ENCODE data around the gene CIAO2B.
"Not testable (repeated sequence)": the region's sequence is repeated elsewhere in the genome, so short reads cannot be mapped to it uniquely, and the experiment has no call there.

CIAO2B gene

GRCh38 chr16:66955363-66956153 is 21.4 kb upstream of the CIAO2B start:
- not testable (repeated sequence) for DNase-seq (ENCODE audit: low read depth, low spot score)

DNA sequence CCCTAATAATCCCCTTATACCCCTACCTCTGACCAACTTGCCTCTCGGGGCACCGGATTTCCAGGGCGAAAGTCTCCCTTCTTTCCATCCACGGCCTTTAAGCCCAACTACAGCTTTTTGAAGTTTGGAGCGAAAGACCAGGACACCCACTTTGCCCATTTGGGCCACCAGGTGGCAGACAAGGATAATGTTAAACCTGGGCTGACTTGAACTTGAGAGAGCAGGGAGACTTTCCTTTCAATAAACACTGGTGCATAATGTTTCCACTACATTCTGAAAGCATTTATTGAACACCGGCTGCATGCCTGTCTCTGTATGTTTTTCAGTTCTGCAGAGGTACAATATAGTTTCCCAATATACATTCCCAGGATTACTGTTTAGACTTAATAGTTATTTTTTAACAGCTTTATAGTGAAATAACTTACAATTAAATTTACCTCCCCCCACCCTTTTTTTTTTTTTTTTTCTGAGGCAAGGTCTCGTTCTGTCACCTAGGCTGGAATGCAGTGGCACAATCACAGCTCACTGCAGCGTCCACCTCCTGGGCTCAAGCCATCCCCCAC is 20.0 kb upstream of the CIAO2B start:
- DNase-seq (ENCODE audit: low read depth, low spot score): peak; percentile 86

- DNase-seq (ENCODE audit: low read depth, low spot score): no peak
These were observed 19.4 kb upstream of the CIAO2B start for GRCh38 chr16:66953462-66954096.

GRCh38 chr16:66952430-66953110 is 18.4 kb upstream of the CIAO2B start:
- no peak for DNase-seq (ENCODE audit: low read depth, low spot score)

DNA sequence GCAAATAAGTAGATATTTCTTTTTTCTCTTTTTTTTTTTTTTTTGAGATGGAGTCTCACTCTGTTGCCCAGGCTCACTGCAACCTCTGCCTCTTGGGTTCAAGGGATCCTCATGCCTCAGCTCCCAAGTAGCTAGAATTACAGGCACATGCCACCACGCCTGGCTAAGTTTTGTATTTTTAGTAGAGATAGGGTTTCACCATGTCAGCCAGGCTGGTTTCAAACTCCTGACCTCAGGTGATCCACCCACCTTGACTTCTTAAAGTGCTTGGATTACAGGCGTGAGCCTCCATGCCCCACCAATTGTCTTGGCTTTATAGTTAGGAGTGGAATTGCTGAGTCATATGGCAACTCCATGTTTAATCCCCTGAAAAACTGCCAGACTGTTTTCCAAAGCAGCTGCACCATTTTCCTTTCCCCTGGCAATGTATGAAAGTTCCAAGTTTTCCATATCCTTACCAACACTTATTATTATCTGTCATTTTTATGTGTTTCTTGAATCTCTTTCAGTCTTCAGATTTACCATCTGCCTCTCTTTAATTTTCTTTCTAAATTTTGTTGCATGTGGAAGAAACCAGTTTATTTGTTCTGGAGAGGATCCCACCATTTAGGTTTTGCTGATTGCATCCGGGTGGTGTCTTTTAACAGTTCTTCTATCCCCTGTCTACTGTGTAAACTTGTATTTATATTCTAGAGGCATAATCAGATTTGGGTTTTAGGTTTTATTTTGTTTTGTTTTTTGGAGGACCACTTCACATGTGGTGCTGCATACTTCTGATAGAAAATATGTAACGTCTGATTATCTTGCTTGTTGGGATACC is 17.0 kb upstream of the CIAO2B start:
- DNase-seq (ENCODE audit: low read depth, low spot score): no peak

DNA sequence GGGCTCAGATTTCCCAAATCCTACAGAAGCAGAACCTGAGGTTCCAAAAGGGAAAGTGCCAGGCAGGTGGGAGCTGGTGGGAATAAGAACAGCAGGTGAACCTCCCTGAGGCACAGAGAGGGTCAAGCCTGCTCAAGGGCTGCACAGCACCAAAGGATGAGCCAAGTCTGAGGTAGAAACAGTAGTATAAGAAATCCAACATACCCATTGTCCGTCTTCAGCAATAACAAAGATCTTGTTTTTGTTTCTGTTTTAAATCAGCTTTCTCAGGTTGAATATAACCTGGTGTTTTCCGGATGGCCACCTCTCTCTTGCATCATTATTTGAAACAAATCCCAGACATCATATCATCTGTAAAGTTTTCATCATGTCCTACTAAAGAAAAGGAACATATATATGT is 16.2 kb upstream of the CIAO2B start:
- no peak for DNase-seq (ENCODE audit: low read depth, low spot score)

- DNase-seq (ENCODE audit: low read depth, low spot score): no peak
These were observed 15.3 kb upstream of the CIAO2B start for GRCh38 chr16:66949472-66949871.

DNA sequence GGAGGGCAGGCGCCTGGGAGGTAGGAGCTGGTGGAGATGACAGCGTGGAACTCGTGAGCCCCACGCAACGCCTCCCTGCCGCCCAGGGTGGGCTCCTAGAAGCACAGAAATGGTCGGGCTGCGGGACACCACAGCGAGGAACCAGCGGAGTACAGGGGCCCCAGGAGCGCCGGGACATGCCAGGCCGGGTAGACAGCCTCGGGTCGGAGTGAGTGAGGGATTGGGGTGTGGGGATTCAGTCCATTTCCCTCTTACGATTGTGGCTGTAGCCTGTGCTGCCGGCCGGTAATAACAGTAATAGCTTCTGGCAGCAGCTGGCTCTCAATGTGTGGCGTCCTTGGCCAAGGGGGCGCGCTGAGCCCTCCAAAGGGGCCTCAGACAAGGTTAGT is 14.6 kb upstream of the CIAO2B start:
- DNase-seq (ENCODE audit: low read depth, low spot score): no peak

GRCh38 chr16:66948134-66948836 is 14.1 kb upstream of the CIAO2B start:
- peak; percentile 41 for DNase-seq (ENCODE audit: low read depth, low spot score)

DNA sequence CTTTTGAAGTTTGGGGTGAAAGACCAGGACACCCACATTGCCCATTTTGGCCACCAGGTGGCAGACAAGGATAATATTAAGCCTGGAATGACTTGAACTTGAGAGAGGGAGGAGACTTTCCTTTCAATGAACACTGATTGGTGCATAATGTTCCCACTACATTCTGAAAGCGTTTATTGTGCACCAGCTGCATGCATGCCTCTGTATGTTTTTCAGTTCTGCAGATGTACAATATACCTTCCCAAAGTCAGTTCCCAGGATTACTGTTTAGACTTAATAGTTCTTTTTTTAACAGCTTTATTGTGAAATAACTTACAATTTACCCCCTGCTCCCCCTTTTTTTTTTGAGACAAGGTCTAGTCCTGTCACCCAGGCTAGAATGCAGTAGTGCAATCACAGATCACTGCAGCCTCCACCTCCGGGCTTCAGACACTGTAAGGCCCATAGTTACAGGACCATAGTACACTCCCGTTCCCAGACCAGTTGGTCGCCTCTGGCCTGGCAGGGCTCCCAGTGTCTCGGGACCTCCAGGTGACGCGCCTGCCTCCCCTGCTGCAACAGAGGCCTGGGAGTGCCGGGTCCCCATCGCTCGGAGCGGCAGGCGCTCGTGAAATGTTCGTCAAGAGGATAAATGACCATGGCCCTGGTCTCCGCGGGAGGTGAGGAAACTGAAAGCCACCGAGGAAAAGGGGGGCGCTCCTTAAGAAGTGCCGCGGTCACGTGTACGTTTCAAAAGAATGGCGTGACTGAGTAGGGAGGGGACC is 13.3 kb upstream of the CIAO2B start:
- DNase-seq (ENCODE audit: low read depth, low spot score): peak; percentile 88

- no peak for DNase-seq (ENCODE audit: low read depth, low spot score)
These were observed 12.7 kb upstream of the CIAO2B start for GRCh38 chr16:66946974-66947301.

- no peak for DNase-seq (ENCODE audit: low read depth, low spot score)
These were observed 12.3 kb upstream of the CIAO2B start for GRCh38 chr16:66946541-66946940.

GRCh38 chr16:66945939-66946338 is 11.7 kb upstream of the CIAO2B start:
- DNase-seq (ENCODE audit: low read depth, low spot score): no peak

GRCh38 chr16:66944971-66945370 is 10.8 kb upstream of the CIAO2B start:
- DNase-seq (ENCODE audit: low read depth, low spot score): not testable (repeated sequence)

DNA sequence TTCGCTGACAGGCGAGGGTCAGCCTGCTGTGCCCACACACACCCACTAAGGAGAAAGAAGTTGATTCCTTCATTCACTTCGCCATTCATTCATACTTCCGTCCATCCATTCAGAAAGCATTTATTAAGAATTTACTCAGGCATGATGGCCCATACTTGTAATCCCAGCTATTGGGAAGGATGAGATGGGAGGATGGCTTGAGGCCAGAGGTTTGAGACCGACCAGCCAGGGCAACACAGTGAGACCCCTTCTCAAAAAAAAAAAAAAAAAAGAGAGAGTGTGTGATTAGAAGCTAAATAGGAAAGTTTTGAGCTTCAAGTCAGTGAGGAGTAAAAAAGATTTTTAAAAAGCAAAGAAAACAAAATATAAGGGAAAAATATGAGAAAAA is 9.8 kb upstream of the CIAO2B start:
- DNase-seq (ENCODE audit: low read depth, low spot score): no peak

- DNase-seq (ENCODE audit: low read depth, low spot score): no peak
These were observed 9.3 kb upstream of the CIAO2B start for GRCh38 chr16:66943426-66944053.

DNA sequence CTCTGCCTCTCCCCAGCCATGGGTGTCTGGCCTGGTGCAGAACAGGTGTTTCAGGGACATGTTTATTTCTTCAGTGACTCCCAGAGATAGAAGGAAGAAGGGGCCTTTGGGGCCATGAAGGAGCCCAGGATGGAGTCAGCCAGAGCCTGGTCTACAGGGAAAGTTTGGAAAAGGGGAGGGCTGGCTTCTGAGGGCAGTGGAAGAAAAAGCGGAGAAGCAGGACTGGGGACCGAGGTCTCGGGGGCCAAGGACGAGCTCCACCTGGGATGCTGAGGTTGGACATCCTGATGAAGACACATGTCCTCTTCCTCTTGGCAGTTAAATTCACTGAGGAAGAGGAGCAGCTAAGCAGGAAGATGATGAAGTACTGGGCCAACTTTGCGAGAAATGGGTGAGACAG is 8.8 kb upstream of the CIAO2B start:
- DNase-seq (ENCODE audit: low read depth, low spot score): no peak

GRCh38 chr16:66940236-66940635 is 6.0 kb upstream of the CIAO2B start:
- no peak for DNase-seq (ENCODE audit: low read depth, low spot score)

- DNase-seq (ENCODE audit: low read depth, low spot score): no peak
These were observed 5.2 kb upstream of the CIAO2B start for GRCh38 chr16:66939366-66939765.
